ENCODE results near the gene ADGRG7.

- TF ChIP-seq, protein P1, sequence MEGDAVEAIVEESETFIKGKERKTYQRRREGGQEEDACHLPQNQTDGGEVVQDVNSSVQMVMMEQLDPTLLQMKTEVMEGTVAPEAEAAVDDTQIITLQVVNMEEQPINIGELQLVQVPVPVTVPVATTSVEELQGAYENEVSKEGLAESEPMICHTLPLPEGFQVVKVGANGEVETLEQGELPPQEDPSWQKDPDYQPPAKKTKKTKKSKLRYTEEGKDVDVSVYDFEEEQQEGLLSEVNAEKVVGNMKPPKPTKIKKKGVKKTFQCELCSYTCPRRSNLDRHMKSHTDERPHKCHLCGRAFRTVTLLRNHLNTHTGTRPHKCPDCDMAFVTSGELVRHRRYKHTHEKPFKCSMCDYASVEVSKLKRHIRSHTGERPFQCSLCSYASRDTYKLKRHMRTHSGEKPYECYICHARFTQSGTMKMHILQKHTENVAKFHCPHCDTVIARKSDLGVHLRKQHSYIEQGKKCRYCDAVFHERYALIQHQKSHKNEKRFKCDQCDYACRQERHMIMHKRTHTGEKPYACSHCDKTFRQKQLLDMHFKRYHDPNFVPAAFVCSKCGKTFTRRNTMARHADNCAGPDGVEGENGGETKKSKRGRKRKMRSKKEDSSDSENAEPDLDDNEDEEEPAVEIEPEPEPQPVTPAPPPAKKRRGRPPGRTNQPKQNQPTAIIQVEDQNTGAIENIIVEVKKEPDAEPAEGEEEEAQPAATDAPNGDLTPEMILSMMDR (IDR thresholded peaks at IDR 0.05) = no peak
- no peak for TF ChIP-seq ZFX (IDR thresholded peaks at IDR 0.05; ENCODE audit: borderline replicate concordance)
Measured at GRCh38 chr3:100693225-100693624, 83.8 kb downstream of the ADGRG7 start.
